GM18909 (cell line): ENCODE measurements around the gene SPACA7.

ENCODE experiments used
- ATAC-seq: cut with Tn5 transposase; IDR thresholded peaks from one replicate; pipeline ENCODE4 v1.9.1; 2021; ENCODE audit warnings: mild to moderate bottlenecking; ENCODE audit not compliant: unreplicated experiment, poor library complexity

SPACA7 gene

DNA sequence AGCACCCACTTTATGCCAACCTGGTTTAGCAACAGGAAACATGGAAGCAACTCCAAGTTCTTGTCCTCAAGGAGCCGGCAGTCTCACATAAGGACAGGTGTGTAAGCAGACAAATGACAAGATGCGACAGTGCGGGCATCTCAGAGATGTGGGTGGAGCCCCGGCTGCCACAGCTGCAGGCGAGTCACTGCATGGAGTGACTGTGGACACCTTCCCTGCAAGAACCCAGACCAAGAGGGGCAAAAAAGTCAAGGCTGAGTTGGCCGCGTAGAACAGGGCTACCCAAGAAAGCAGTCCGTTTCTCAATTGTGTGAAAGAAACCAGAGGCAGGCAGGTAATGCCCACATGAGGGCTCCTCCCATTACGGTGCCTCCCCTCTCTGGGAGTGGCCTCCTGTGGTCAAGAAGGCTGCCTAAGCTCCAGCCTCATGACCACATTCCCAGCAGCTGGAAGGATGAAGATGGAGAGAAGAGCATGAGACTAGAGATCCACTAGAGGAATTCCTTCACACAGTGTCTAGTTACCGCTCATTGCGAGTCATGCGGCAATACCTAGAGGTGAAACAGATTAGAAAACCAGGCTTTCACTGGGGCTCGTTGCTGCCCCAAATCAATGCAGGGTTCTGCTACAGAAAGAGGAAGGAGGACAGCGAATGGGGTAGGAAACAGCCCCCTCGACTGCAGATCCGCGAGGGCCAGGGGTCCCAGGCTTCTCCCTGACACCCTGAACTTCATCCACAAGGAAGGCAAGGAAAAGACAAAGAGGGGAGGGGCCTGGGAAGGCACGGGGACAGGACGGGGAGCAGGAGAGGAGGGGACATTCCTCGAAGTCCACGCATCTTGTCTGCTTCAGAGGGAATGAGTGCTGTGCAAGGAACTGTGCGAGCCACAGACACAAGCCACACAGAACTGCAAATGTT, 80.2 kb downstream of the SPACA7 start:
- ATAC-seq: no peak

DNA sequence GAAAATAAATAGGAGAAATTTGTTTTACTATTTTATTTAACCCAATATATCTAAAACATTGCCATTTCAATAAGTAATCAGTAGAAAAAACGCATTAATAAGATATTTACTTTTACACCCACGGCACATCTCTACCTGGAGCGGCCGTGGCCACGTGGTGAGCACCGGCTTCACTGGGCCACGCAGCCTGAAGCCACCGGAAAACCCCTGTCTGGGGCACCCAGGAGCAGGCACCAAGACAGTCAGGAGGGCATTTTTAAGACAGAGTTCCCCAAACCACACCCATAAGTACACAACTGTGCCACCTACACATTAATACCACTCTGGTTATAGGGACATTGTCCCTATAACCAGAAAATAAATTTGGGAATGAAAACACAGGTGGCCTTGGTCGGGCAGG, 80.9 kb downstream of the SPACA7 start:
- ATAC-seq: no peak

DNA sequence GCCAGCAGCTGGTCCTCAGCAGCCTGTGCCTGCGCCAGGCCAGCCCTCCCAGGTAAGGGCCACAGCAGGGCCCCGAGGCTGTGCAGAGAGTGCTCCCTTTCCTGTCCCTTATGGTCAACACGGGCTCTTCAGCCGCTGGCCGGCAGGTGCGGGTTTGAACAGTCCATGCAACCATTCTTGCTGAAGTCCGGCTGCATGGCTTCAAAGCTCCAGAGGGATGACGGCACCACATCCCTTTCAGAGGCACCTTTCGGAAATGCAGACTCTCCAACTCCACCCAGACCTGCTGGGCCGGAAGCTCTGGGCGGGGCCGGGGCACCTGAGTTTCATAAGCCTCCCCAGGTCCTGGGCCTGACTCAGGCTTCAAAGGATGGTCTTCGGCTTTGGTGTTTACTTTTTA, 81.3 kb downstream of the SPACA7 start:
- no peak for ATAC-seq

- ATAC-seq: no peak
Measured at GRCh38 chr13:112462408-112462807, 86.3 kb downstream of the SPACA7 start.

GRCh38 chr13:112464720-112465119, 88.6 kb downstream of the SPACA7 start:
- no peak for ATAC-seq

DNA sequence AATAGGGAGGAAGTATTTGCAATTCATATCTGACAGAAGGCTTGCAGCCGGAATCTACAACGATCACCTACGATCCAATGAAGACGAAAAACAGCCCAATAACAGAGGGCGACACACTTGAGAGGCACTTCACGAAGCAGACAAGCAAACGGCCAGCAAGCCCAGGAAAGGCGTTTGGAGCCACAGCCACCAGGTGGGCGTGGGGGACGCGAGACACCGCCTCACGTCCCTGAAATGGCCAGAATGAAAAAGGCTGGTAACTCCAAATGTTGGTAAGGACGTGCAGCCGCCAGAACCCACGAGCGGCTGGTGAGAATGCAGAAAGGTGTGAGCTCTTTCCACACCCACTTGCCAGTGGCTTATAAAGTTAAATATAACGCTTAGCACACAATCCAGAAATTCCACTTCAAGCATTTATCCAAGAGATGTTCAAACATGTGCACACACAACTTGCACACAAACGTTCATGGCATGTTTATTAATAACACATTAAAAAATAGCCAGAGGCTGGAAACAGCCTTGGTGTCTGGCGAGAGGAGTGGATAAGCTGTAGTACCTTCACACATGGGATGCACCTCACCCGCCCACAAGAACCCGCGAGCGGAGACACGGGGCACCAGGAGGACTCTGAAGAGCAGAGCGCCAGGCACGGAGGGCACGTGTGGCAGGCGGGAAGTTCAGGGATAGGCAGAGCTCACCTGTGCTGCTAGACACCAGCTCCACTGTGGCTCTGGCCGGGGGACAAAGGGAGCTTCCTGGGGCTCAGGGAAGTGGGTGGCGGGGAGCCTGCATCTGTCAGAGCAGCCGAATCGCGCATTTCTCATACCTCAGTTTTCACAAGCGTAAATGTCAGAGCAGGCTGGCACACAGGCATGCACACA, 89.3 kb downstream of the SPACA7 start:
- no peak for ATAC-seq

DNA sequence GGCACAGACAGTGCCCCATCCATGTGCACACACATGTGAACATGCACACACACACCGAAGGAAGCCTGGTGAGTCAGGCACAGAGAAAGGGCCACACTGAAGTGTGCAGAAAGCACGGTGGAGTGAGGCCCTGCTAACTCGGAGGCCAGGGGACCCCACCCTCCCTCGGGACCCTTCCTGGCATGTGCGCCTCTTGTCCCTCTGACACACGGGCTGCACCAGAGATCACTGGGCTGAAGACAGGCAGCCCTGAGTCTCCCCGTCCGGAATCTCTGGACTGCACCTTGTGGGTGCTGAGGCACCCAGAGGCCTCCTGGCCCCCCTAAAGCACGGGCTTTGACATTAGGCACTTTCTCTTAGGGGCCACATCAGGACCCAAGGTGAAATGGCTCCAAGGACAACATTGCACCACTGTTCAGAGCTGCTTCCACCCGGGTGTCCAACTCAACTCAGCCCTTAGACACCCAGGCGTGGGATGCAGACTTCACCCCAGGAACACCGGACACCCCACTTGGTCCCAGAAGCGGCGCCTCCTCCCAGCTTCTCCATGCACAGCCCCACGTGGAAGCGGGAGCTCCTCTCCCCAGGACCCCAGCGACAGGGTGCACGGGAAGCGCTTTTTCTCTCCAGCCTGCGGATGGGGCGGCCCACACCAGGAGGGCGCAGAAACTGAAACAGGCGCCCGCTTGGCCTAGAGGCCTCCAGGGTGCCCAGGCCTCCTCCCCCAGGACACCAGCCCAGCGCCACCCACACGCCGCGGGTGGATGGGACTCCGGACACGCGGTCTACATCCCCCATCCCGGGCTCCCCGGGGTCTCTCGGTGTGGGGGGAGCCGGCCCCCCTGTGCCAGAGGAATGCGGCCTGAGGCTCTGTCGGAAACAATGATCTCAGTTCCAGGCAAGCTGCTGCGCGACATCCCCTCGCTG, 90.2 kb downstream of the SPACA7 start:
- no peak for ATAC-seq

DNA sequence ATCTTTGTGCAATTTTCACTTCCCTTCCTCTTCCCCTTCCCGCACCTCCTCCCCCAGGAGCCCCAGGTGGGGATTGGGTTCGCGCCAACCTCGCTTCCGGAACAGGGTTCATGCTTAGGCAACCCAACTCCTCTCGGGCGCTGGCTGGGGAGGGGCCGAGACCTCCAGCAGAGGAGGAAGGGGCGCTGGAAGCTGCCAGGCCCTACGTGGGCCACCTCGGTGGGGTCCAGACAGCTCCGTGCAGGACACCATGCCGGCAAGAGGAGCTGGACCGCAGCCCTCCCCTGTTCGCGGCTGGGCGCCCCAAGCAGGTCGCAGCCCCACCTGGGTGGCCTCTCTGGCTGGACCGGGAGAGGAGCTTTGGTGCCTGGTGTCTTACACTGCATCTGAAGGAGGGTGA, 91.1 kb downstream of the SPACA7 start:
- ATAC-seq: no peak

DNA sequence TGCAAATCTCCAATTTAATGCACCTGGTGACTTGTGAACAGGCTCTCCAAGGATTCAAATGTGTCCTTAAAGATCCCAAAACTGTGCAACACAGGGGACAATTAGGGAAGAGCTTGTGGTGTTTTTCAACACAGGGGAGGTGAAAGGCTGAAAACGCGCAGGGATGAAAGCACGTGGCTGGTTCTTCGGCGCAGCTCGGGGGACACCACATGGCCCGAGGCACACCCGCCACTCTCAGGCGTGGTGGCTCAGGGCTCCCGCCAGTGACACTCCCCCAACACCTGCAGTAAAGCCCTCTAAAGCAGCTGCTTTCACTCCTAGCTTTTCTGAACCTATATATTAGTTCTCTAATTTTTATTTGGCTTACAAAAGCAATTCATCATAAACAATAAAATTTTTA, 91.9 kb downstream of the SPACA7 start:
- ATAC-seq: no peak

DNA sequence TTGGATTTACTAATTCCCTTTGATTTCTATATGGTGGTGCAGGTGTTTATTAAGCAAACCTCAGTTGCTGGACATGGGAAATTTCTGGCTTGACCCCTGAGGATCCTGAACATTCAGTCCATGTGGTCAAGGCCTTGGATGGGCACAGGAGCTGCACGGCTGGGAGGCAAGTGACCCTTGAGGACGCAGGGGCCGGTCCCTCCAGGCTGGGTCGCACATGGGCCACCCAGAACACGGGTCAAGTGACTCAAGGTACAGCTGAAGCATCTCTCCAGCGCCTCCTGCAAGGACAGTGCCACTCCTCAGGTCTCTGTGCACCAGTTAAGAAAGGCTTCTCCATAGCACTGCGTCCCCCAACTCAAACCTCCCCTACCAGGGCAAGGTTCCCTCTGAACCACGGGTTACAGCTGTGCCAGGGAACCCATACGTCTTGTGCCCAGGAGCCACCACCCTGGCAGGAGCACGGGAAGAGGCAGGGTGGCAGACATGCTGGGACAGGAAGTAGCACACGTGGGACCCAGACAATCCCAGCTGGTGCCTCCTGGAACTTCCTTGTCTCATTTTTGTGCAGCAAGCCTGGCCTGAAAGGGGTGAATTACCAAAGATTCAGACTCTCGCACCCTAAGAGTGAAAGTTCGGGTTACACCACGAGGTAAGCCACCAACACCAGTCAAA, 93.1 kb downstream of the SPACA7 start:
- ATAC-seq: no peak

DNA sequence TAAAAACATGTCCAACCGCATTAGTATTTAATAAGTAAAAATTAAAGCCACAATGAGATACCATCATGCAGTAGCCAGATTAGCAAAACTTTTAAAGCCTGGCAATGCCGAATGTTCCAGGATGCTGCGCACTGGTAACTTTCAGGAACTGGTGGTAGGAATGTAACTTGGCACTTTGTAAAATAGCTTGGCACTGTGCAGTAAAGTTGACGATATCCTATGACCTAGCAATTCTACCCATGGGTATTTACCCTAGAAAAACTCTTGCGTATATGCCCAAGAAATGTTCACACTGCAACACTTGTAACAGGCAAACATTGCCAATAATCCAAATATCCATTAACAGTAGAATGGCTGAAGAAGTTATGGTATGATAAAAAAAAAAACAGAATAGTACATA, 97.7 kb downstream of the SPACA7 start:
- ATAC-seq: no peak

GRCh38 chr13:112474869-112475268, 98.7 kb downstream of the SPACA7 start:
- no peak for ATAC-seq

GRCh38 chr13:112475889-112476288, 99.7 kb downstream of the SPACA7 start:
- no peak for ATAC-seq

GRCh38 chr13:112477070-112477619, 101.0 kb downstream of the SPACA7 start:
- ATAC-seq: no peak

DNA sequence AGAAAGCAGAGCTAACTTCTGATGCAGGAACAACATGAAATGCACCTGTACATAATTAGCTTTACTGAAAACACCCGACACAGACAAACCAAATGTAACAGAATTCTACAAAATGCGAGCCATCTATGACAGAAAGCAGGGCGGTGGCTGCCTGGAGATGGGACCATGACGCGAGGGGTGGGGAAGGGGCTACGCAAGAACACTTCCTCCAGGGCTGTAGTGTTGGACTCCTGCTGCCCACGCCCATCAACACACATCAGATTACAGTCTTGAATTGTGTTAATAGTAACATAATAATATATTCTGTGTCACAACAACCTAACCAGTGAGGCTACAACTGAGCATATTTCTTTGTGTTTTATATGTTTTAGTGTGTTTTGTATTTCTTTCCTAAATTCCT, 103.2 kb downstream of the SPACA7 start:
- ATAC-seq: no peak

DNA sequence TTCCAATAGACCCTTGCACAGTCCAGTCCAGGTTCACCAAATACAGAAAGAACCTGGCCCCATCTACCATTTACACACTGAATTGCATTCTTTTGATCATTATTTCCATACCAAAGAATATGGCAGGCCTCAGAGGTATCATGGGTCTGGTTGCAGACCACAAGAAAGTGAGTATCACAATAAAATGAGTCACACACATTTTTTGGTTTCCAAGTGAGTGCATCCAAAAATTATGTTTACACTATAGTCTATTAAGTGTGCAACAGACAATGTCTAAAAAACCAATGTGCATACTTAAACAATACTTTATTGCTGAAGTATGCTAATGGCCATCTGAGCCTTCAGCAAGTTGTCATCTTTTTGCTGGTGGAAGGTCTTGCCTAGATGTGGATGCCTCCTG, 105.3 kb downstream of the SPACA7 start:
- no peak for ATAC-seq

GRCh38 chr13:112483299-112483698, 107.1 kb downstream of the SPACA7 start:
- ATAC-seq: no peak
